Smooth muscle cell (in vitro differentiated cells): ENCODE measurements around the gene TCF7L1. TPM values are rescaled to one million over a fixed set of nuclear protein-coding genes. Genes with fewer than 3 reads are reported as not detected.
"Not testable (repeated sequence)": the region's sequence is repeated elsewhere in the genome, so short reads cannot be mapped to it uniquely, and the experiment has no call there.

ENCODE experiments used
- DNase-seq: peaks from one replicate; lab custom pipeline; 2025; ENCODE audit not compliant: unreplicated experiment; lab: John Stamatoyannopoulos, UW
- H2AFZ ChIP-seq: fragments of 200-600 bp; sonication (generic); 2 replicates; pipeline ENCODE4 v1.6.0; 2016; ENCODE audit warnings: antibody characterized with exemption, low read depth, mild to moderate bottlenecking
- H3F3A ChIP-seq: fragments of 200-600 bp; sonication (generic); 2 replicates; pipeline ENCODE4 v1.6.0; 2017; ENCODE audit warnings: antibody characterized with exemption, low read depth
- H3K27ac ChIP-seq: fragments of 200-600 bp; sonication (generic); 2 replicates; pipeline ENCODE4 v1.5.1; 2016; ENCODE audit warnings: low read depth, mild to moderate bottlenecking
- H3K27me3 ChIP-seq: fragments of 200-600 bp; sonication (generic); 2 replicates; pipeline ENCODE4 v1.6.1; 2016; ENCODE audit warnings: low read depth, mild to moderate bottlenecking
- H3K36me3 ChIP-seq: fragments of 200-600 bp; sonication (generic); 2 replicates; pipeline ENCODE4 v1.5.1; 2016; ENCODE audit warnings: low read depth
- H3K4me1 ChIP-seq: fragments of 200-600 bp; sonication (generic); 2 replicates; pipeline ENCODE4 v1.5.1; 2016; ENCODE audit warnings: low read depth
- H3K4me2 ChIP-seq: fragments of 200-600 bp; sonication (generic); 2 replicates; pipeline ENCODE4 v1.6.0; 2016; ENCODE audit warnings: mild to moderate bottlenecking
- H3K4me3 ChIP-seq: fragments of 200-600 bp; sonication (generic); 2 replicates; pipeline ENCODE4 v1.5.1; 2016; ENCODE audit warnings: mild to moderate bottlenecking
- H3K79me2 ChIP-seq: fragments of 200-600 bp; sonication (generic); 2 replicates; pipeline ENCODE4 v1.6.0; 2016; ENCODE audit warnings: low read depth, mild to moderate bottlenecking
- H3K9ac ChIP-seq: fragments of 200-600 bp; sonication (generic); 2 replicates; pipeline ENCODE4 v1.6.0; 2016; ENCODE audit warnings: low read depth
- H3K9me3 ChIP-seq: fragments of 200-600 bp; sonication (generic); replicated peaks from 2 replicates; pipeline ENCODE4 v1.5.1; 2016; ENCODE audit warnings: low read depth
- H4K20me1 ChIP-seq: fragments of 200-600 bp; sonication (generic); 2 replicates; pipeline ENCODE4 v1.6.0; 2016; ENCODE audit warnings: low read depth
- CTCF ChIP-seq: fragments of 200-600 bp; sonication (generic); IDR thresholded peaks from 2 replicates; pipeline ENCODE4 v1.5.1; 2017; ENCODE audit warnings: borderline replicate concordance, mild to moderate bottlenecking, antibody characterized with exemption; ENCODE audit not compliant: insufficient read depth, poor library complexity, severe bottlenecking
- whole genome bisulfite sequencing: methylation state at CpG from one replicate; pipeline ENCODE4 v1.1.7; 2016; ENCODE audit warnings: low lambda C conversion rate; 5-methylcytosine and 5-hydroxymethylcytosine counted together
- polyA plus RNA-seq: library from polyadenylated mRNA; unstranded; fragments of >200 nt; fragmentation: Nextera tagmentation; extraction: Ambion mirVana; gene quantifications from 2 replicates; pipeline ENCODE4 v1.2.1, GENCODE V29; 2016
- total RNA-seq: library from RNA; depleted of rRNA; stranded (reverse); fragments of >200 nt; gene quantifications from 2 replicates; pipeline ENCODE4 v1.2.3, GENCODE V29; 2014

TCF7L1 gene
- total and polyA plus RNA-seq, 2 experiments from 2014 or later: 4.5 to 15.2 TPM

GRCh38 chr2:85330839-85331636 lies 197.8 kb downstream of the TCF7L1 start:
- DNase-seq: no peak
- peaks cover 14% of the 10 kb centered on the region for H3K79me2 ChIP-seq
- H3K9me3 ChIP-seq: no peaks in the 10 kb centered on the region
- H3K4me2 ChIP-seq: no peak overlapping the region
- no peak overlapping the region for H2AFZ ChIP-seq
- no peaks in the 10 kb centered on the region for H3F3A ChIP-seq
- H3K4me3 ChIP-seq: no peak overlapping the region
- no peak overlapping the region for H3K9ac ChIP-seq
- TF ChIP-seq CTCF: no peak
- H3K27ac ChIP-seq: no peak overlapping the region
- no peaks in the 10 kb centered on the region for H3K36me3 ChIP-seq
- 87% methylated on average over 13 of the region's 13 CpGs for WGBS
- peaks cover 19% of the 10 kb centered on the region for H3K4me1 ChIP-seq
- H3K27me3 ChIP-seq: no peaks in the 10 kb centered on the region
- H4K20me1 ChIP-seq: peaks cover 12% of the 10 kb centered on the region

- not testable (repeated sequence) for H3K4me1 ChIP-seq, H3K4me3 ChIP-seq, H3K27me3 ChIP-seq, H3K9ac ChIP-seq, H3K9me3 ChIP-seq, H3F3A ChIP-seq, H3K79me2 ChIP-seq, DNase-seq, H3K27ac ChIP-seq, H3K36me3 ChIP-seq, H2AFZ ChIP-seq, H4K20me1 ChIP-seq, H3K4me2 ChIP-seq
- WGBS: 94% methylated on average over 4 of the region's 4 CpGs
Observed at GRCh38 chr2:85333877-85334276, 200.7 kb downstream of the TCF7L1 start.

GRCh38 chr2:85334928-85335327 lies 201.7 kb downstream of the TCF7L1 start:
- H3K9ac ChIP-seq: no peak overlapping the region
- TF ChIP-seq CTCF: no peak

GRCh38 chr2:85340034-85340892 lies 207.1 kb downstream of the TCF7L1 start:
- H3K36me3 ChIP-seq: no peaks in the 10 kb centered on the region
- H3K79me2 ChIP-seq: no peaks in the 10 kb centered on the region
- no peaks in the 10 kb centered on the region for H3F3A ChIP-seq
- H2AFZ ChIP-seq: no peak overlapping the region
- H3K27ac ChIP-seq: no peak overlapping the region
- no peaks in the 10 kb centered on the region for H3K4me1 ChIP-seq
- 89% methylated on average over 13 of the region's 13 CpGs for WGBS
- TF ChIP-seq CTCF: no peak
- peaks cover 5% of the 10 kb centered on the region for H3K27me3 ChIP-seq
- H3K4me3 ChIP-seq: no peak overlapping the region
- H4K20me1 ChIP-seq: no peaks in the 10 kb centered on the region
- no peak for DNase-seq
- no peak overlapping the region for H3K4me2 ChIP-seq
- H3K9me3 ChIP-seq: no peaks in the 10 kb centered on the region
- H3K9ac ChIP-seq: no peak overlapping the region

More at GRCh38 chr2:85334928-85335327, 201.7 kb downstream of the TCF7L1 start:
- Histone ChIP-seq H3K4me2 (no peak overlapping the region), H3K27ac (no peak overlapping the region), H3K4me3 (no peak overlapping the region), H3K36me3 (no peaks in the 10 kb centered on the region), H2AFZ (no peak overlapping the region), H4K20me1 (no peaks in the 10 kb centered on the region), H3K27me3 (peaks cover 5% of the 10 kb centered on the region), H3K4me1 (no peaks in the 10 kb centered on the region), H3F3A (no peaks in the 10 kb centered on the region), H3K79me2 (no peaks in the 10 kb centered on the region), H3K9me3 (no peaks in the 10 kb centered on the region)
- WGBS: 70% methylated on average over 2 of the region's 2 CpGs
- no peak for DNase-seq
